ENCODE measurements around the gene TARBP2.

TARBP2 gene

DNA sequence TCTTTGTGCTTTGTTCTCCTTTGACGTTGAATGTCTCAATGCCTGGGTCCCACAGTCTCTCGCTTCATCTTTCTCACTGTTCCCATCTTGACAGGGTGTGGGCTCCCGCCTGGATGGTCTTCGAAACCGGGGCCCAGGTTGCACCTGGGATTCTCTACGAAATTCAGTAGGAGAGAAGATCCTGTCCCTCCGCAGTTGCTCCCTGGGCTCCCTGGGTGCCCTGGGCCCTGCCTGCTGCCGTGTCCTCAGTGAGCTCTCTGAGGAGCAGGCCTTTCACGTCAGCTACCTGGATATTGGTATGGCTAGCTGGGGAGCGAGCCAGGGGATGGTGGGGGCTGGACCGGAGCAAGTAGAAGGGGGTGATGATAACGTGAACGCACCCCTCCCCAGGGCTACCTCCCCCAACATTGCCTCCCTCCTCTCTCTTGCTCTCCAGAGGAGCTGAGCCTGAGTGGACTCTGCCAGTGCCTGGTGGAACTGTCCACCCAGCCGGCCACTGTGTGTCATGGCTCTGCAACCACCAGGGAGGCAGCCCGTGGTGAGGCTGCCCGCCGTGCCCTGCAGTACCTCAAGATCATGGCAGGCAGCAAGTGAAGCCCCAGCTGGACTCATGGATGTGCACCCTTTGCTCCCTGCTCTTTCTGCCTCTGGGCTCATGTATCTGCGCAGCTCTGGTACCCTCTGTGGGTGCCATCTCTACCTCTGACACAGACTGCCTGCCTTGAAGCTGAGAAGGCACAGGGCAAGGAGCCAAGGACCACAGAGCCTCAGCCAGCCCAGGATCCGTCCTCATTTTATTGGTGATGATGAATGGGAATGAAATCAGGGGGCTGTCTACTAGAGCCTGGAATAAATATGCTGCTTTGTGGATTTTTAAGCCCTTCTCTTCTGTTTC, 4.7 kb downstream of the TARBP2 start:
- DNase-seq, result no peak
- TF ChIP-seq POLR2A (IDR thresholded peaks at IDR 0.05; ENCODE audit: low read length), result no peak
- TF ChIP-seq GATA1 (IDR thresholded peaks at IDR 0.05; ENCODE audit: low read depth, low read length), result no peak

DNA sequence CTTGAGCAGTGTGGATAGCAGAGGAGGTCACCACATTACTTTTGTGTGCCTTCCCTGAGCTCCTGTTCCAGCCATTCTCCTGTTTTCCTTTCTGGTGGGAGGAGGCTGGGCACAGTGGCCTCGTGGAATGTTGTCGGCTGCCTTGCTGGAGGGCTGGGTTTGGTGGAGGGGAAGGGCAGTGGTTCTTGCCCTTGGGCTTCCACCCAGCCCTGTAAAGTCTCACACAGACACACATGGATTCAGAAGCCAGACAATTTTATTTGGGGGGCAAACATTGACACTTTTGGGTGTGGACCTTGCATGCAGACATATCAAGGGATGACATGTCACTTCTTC, 5.3 kb downstream of the TARBP2 start:
- DNase-seq, result no peak
- no peak for TF ChIP-seq POLR2A (IDR thresholded peaks at IDR 0.05; ENCODE audit: low read length)
- no peak for TF ChIP-seq GATA1 (IDR thresholded peaks at IDR 0.05; ENCODE audit: low read depth, low read length)

DNA sequence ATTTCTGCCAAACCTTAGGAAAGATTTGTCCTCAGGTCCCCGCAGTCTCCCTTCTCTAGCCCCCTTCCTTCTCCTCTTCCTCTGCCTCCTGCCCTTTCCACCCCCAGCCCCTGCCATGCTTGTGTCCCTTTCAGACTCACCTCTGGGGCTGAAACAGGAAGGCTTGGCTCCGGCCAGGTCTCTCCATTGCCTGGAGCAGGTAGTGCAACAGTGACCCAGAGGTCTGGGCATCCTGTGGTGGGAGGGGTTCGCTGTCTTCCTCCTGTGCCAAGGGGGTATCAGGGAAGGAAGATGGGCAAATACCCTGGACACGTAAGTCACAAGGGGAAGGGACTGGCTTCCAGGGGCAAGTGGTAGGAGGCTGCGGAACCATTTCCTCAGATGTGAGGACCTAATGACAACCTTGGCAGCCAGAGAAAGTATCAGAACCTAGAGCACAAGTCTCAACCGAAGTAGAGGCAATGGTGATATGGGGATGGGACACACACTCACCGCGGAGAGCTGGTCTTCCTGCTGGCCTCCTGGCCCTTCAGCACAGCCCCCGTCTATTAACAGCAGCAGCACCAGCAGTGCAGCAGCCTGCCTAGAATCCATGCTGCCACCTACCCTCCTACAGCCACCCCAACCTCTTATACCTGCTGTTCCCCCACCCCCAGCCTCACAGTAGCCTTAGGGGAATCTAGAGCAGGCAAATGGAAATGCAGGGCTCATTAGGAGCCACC, 6.0 kb downstream of the TARBP2 start, which contains the start of gene NPFF:
TSS of gene NPFF (minus strand) at position 604 of the 722 bp plus-strand sequence. CDS start at position 594, 10 bp downstream.
- DNase-seq, result no peak
- TF ChIP-seq POLR2A (IDR thresholded peaks at IDR 0.05; ENCODE audit: low read length), result no peak
- no peak for TF ChIP-seq GATA1 (IDR thresholded peaks at IDR 0.05; ENCODE audit: low read depth, low read length)

DNA sequence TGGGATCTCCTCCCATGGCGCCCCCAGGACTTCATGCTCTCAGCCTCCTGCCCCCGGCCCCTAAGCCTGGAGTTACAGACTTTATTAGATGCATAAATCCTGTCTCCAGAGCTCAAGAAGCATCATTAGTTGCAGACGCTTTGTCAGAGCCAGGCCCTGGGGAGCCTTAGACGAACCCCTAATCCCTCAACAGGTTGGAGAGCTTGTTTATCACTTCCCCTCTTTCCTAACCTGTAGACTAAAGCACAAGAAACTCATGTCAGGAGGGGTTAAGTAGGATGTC, 6.5 kb downstream of the TARBP2 start:
- no peak for TF ChIP-seq GATA1 (IDR thresholded peaks at IDR 0.05; ENCODE audit: low read depth, low read length)
- TF ChIP-seq POLR2A (IDR thresholded peaks at IDR 0.05; ENCODE audit: low read length), result no peak
- DNase-seq, result no peak

DNA sequence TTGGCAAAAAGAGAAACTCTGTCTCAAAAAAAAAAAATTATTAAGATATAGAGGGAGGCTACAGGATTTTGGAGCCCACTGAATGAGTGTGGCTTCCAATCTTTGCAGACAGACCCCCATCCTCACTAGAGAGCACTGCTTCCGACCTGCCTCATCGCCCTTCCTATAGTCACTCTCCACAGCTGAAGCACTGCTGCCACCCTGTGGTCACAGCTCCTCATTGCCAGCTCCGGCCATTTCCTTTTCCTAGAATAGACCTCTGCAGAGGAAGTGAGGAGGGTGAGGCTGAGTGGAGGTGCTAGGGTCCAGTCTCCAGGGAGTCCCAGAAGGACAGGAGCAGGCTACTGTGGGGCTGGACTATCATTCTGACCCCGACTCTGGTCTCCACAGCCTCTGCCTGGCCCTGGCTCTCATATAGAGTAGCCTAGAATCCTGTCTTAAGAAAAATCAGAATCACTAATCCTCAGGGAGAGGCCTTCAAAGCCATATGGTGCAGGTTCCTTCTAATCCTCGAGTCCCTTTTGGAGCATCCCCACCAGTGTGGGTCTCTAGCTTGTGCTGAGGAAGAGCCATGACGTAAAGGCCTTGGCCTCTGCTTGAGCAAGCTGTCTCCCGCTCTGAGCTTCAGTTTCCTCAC, 7.6 kb downstream of the TARBP2 start:
- TF ChIP-seq GATA1 (IDR thresholded peaks at IDR 0.05; ENCODE audit: low read depth, low read length) (no peak), POLR2A (IDR thresholded peaks at IDR 0.05; ENCODE audit: low read length) (no peak)
- peak; percentile 76 to 88 for DNase-seq

DNA sequence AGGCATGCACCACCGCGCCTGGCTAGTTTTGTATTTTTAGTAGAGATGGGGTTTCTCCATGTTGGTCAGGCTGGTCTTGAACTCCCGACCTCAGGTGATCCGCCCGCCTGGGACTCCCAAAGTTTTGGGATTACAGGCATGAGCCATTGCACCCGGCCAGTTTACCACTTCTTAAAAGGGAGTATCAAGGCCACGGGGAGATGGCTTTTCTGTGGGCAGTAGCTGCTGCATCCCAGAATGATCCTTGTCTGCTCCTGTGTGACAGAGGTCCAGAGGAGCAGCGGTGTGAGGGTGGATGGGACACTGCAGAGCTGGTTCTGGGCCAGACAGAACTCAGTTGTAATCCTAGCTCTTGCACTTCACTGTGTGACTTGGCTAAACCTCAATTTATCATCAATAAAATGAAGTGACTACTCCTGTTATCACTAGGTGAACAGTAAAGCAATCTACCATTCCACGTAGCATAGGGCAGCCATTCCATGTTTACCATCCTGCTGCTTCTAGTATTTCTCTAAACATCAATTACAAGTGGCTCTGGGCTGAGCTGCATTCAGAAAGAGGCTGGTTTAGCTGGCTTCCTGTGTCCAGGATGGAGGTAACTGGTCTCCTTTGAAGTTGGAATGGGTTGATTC, 9.2 kb downstream of the TARBP2 start:
- TF ChIP-seq POLR2A (IDR thresholded peaks at IDR 0.05; ENCODE audit: low read length) (no peak), GATA1 (IDR thresholded peaks at IDR 0.05; ENCODE audit: low read depth, low read length) (no peak)
- no peak for DNase-seq

DNA sequence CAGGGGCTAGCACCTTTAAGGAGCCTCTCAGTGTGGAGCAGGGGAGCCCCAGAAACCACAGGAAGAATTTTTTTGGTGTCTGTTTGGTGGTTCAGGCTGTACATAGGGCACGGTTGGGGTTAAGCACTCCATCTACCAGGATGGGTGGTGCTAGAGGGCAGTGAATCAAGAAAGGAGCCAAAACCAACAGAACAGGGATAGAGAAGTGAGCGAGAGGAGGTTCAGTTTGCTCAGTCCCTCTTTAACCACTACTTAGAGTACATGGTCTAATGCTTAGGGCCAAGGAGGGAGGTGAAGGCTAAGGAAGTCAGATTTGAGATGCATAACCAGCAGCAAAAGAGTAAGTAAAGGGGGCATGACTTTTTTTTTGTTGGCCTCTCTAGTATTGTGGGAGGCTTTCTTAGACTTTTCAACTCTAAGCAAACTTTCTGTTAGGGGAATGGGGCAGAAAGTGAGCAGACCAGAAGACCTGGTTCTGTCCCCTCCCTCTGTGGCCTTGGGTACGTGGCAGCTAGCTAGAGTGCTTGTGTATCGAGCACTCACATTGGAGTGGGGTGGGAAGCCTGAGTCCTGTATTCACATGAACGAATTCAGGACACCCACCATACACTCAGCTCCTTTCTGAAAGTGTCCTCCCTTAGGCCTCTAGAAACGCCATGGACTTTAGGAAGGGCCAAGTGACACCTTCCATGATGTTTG, 12.8 kb downstream of the TARBP2 start:
- TF ChIP-seq GATA1 (IDR thresholded peaks at IDR 0.05; ENCODE audit: low read depth, low read length) (no peak), POLR2A (IDR thresholded peaks at IDR 0.05; ENCODE audit: low read length) (no peak)
- DNase-seq, result no peak

DNA sequence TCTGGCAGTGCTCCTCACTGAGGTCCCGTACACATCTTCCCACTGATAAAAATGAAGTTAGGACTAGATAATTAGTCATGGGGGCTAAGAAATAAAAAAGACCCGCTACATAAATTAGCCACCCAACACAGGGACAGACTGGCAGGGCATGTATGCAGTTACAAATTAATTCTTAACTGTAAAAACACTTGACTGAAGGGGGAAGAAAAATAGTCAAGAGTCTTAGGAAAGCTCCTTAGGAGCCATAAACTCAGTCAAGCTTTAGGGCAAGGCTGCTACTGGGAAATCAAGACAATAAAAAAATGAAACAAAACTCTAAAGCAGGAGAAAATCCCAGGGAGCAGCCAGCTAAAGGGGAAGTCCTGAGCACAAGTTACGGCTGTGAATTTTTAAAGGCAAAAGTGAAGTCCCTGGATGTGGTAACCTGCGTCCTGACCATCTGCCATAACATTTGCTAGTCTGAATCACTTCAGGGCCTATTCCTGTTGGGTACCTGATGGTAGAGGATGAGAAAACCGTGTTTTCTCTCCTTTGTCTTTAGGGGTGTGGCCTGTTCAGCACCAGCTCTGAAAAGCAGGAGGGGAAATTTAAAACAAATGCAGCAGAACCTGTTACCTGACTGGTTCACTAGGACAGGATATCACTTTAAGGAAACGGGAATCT, 13.7 kb downstream of the TARBP2 start:
- DNase-seq, result no peak
- TF ChIP-seq POLR2A (IDR thresholded peaks at IDR 0.05; ENCODE audit: low read length), result no peak
- TF ChIP-seq GATA1 (IDR thresholded peaks at IDR 0.05; ENCODE audit: low read depth, low read length), result no peak

DNA sequence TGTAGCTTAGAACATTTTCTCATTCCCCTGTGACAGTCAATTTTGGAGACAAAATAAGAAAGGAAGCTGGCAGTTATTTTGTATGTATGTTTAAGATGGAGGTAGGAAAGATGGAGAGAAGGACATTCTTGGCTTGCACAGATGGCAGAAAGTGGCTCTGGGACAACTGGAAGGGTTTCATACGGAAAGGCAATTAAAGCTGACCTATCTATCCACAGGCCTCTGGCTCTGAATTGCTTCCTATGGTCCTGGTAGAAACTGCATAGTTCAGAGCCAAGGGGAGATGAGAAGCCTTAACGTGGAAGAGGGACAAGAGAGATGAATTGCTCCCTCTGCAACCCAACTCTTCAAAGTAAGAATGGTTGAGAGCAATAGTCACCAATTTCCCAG, 14.2 kb downstream of the TARBP2 start:
- no peak for DNase-seq
- TF ChIP-seq POLR2A (IDR thresholded peaks at IDR 0.05; ENCODE audit: low read length), result no peak
- no peak for TF ChIP-seq GATA1 (IDR thresholded peaks at IDR 0.05; ENCODE audit: low read depth, low read length)

DNA sequence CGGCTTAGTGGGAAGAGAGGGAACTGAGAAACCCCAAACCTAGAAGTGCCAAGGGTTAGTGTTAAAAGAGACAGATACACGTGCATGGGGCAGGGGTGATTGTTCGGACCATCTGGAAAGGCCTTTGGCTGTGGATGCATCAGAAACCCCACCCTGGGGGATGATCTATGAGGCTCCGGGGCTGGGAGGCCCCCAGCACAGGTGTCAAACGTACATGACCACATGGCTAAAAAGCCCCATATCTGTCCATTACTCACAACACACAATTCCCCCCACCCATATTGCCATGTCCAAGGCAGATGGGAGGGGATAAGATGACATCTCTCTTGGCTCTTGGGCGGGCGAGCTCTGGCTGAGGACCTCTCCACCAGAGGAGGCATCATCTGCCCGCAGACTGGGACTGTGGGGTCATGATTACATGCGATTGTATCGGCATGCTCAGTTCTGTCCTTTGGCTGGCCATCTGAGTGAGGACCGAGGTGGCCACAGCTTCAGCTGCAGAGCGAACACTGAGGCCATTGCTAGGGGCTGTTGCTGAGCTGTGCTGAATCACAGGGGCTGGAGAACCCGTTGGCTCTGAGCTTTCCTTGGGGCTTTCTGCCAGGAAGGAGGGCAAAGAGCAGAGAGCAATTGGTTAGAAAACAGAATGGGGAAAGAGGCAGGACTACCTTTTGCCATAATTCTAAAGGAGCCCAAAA, 15.8 kb downstream of the TARBP2 start:
- no peak for DNase-seq
- no peak for TF ChIP-seq POLR2A (IDR thresholded peaks at IDR 0.05; ENCODE audit: low read length)
- TF ChIP-seq GATA1 (IDR thresholded peaks at IDR 0.05; ENCODE audit: low read depth, low read length), result no peak

DNA sequence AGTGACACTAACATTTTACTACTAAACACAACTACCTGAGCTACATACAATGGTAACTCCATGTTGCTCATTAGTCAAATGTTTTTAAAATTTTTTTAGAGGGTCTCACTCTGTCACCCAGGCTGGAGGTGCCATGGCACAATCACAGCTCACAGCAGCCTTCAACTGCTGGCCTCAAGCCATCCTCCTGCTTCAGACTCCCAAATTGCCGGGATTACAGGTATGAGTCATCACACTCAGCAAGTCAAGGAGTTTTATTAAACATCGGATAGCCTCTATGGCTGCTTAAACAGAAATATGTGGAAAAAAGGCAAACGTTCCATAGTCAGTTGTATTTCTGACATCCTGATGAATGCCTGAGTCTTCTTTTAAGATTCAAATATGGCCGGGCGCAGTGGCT, 17.3 kb downstream of the TARBP2 start:
- TF ChIP-seq GATA1 (IDR thresholded peaks at IDR 0.05; ENCODE audit: low read depth, low read length), result no peak
- DNase-seq, result no peak

DNA sequence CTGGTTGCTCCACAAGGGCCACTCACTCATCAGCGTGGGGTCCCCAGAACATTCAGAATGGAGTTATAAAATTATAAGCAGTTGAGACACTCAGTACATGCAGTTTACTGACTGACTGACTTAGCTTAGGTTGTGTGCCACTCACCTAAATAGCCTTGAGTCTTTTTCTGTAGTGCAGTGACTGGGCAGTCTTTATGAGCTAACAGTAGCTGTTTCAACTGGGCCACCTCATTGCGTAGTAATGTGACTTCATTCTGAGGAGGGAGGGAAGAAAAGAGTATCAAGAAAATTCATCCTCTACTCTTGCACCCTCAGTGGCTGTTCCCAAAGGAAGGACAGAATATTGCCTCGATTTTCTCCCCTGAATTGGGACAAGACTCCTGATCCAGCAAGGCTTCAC, 22.0 kb downstream of the TARBP2 start:
- TF ChIP-seq GATA1 (IDR thresholded peaks at IDR 0.05; ENCODE audit: low read depth, low read length), result no peak
- TF ChIP-seq POLR2A (IDR thresholded peaks at IDR 0.05; ENCODE audit: low read length), result no peak
- DNase-seq, result no peak

DNA sequence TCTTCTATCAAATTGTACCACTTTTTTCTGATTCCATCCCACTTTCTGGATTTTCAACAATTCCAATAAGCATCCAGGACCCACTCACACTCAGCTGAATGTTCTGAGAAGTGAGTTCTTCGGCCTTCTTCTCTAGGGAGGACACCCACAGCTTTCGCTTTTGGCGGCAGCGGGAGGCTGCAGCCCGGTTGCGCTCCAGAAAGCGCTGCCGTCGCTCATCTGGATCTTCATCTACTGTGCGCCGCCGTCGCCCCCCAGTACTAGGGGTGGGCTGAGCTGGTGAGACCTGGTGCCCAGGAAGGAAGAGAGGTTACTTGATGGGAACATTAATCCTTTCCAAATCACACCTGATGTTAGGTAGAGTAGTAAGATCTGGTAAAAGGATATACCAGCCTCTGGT, 23.4 kb downstream of the TARBP2 start:
- DNase-seq, result no peak
- TF ChIP-seq POLR2A (IDR thresholded peaks at IDR 0.05; ENCODE audit: low read length), result no peak
- TF ChIP-seq GATA1 (IDR thresholded peaks at IDR 0.05; ENCODE audit: low read depth, low read length), result no peak

Measured in erythroblast (primary cell).